Spleen (tissue), 11 donors: Measurements from ENCODE around the gene GRN. TPM values are rescaled to one million over a fixed set of nuclear protein-coding genes. Genes with fewer than 3 reads are reported as not detected.

Experiments
- DNase-seq: peaks from one replicate; pipeline ENCODE4 v3.0.0-alpha.2; 2020
- H3K27ac ChIP-seq, 8 donors: fragments of 200-600 bp; sonication (generic) in 7 of 8; 1 replicate in 4 of 8; 2 replicates in 4 of 8; pipeline versions ENCODE4 v1.5.0 to v1.8.0; 2016 to 2021; ENCODE audit warnings: inconsistent platforms in 4 of 8, mild to moderate bottlenecking in 4 of 8, moderate library complexity in 1 of 8
- H3K27me3 ChIP-seq, 7 donors: fragments of 200-600 bp; sonication (generic) in 6 of 7; replicated peaks in 1 of 7; 1 replicate in 4 of 7; 2 replicates in 3 of 7; pipeline versions ENCODE4 v1.5.0 to v1.8.0; 2016 to 2021; ENCODE audit warnings: inconsistent platforms in 3 of 7, mild to moderate bottlenecking in 1 of 7
- H3K36me3 ChIP-seq, 6 donors: fragments of 200-600 bp; sonication (generic) in 5 of 6; 1 replicate in 4 of 6; 2 replicates in 2 of 6; pipeline versions ENCODE4 v1.5.0 to v1.8.0; 2016 to 2021; ENCODE audit warnings: inconsistent platforms in 2 of 6
- H3K4me1 ChIP-seq, 6 donors: fragments of 200-600 bp; sonication (generic) in 5 of 6; 1 replicate in 3 of 6; 2 replicates in 3 of 6; pipeline versions ENCODE4 v1.5.0 to v1.8.0; 2016 to 2021; ENCODE audit warnings: inconsistent platforms in 3 of 6
- H3K4me3 ChIP-seq, 8 donors: fragments of 200-600 bp; sonication (generic) in 7 of 8; 1 replicate in 4 of 8; 2 replicates in 4 of 8; pipeline versions ENCODE4 v1.5.0 to v1.8.0; 2016 to 2021; ENCODE audit warnings: inconsistent platforms in 4 of 8, mild to moderate bottlenecking in 4 of 8, moderate library complexity in 2 of 8
- H3K9me3 ChIP-seq, 8 donors: fragments of 200-600 bp; sonication (generic) in 7 of 8; 1 replicate in 4 of 8; 2 replicates in 4 of 8; pipeline versions ENCODE4 v1.5.0 to v1.8.0; 2016 to 2021; ENCODE audit warnings: inconsistent platforms in 4 of 8
- CTCF ChIP-seq, 11 experiments: fragments of 200-600 bp in 7 of 11; fragments of 450-650 bp in 4 of 11; sonication (generic) in 4 of 11; IDR thresholded peaks in 8 of 11; conservative IDR thresholded peaks in 3 of 11; 1 replicate in 7 of 11; 2 replicates in 4 of 11; pipeline versions ENCODE4 v1.4.0 to v1.8.0; 2016 to 2021; ENCODE audit warnings: antibody characterized with exemption in 11 of 11, inconsistent platforms in 4 of 11, mild to moderate bottlenecking in 1 of 11
- POLR2A ChIP-seq, 3 donors: fragments of 450-650 bp; IDR thresholded peaks; one replicate each; pipeline ENCODE4 v1.5.1; 2017; ENCODE audit warnings: antibody characterized with exemption in 3 of 3, mild to moderate bottlenecking in 1 of 3
- POLR2AphosphoS5 ChIP-seq, 3 donors: sonication (generic); formaldehyde crosslinking; IDR thresholded peaks; one replicate each; pipeline ENCODE4 v1.5.1; 2017; ENCODE audit warnings: antibody characterized with exemption in 3 of 3
- whole genome bisulfite sequencing, 5 donors: extraction: QIAGEN DNeasy Blood & Tissue Kit in 3 of 5; methylation state at CpG; one replicate each; pipeline versions ENCODE4 v1.1.5 to v1.1.7; 2013 to 2018; 5-methylcytosine and 5-hydroxymethylcytosine counted together
- intact Hi-C: fragments of 100-400 bp; cut with DNase I; formaldehyde crosslinking; loops from one replicate; pipeline ENCODE4 v1.15.0; 2023; ENCODE audit warnings: low total_unique reads
- polyA plus RNA-seq, 3 donors: library from polyadenylated mRNA; stranded (reverse); fragments of 200-250 nt; gene quantifications; one replicate each; pipeline ENCODE4 v1.2.1, GENCODE V29; 2013
- total RNA-seq, 7 donors: library from RNA; depleted of rRNA in 3 of 7; stranded (reverse); fragments of >200 nt in 3 of 7; fragmentation: NEBNext Ultra II Directional in 4 of 7; extraction: Animal tissue kit (Norgen Biotek cat#: 25700) in 4 of 7; gene quantifications; one replicate each; pipeline versions ENCODE4 v1.1.0 to v1.2.1, GENCODE V29; 2016 to 2021
- donor health status: healthy with polysubstance abuse.
- donor health status: DM: no; HTN: no; CAD: no; lungs with moderate emphysema.
- donor health status: DM: no; HTN: no; CAD: no.
- donor health status: Bipolar disorder and iron deficiency.
- donor health status: healthy.
- donor health status: DM: no; HTN: no; CAD: no.
- donor health status: DM: yes; HTN: yes; CAD: no.

GRN gene
- total and polyA plus RNA-seq, 10 donors: 135 to 896 (median 512) TPM

- Histone ChIP-seq H3K4me1 (peaks cover 4 to 40% (median 18%) of the 10 kb centered on the region in 6 donors), H3K36me3 (no peaks in the 10 kb centered on the region), H3K4me3 (no peak overlapping the region), H3K9me3 (no peaks in the 10 kb centered on the region), H3K27me3 (peaks cover 0 to 44% (median 16%) of the 10 kb centered on the region in 7 donors), H3K27ac (no peak overlapping the region)
- 53 to 78% (median 61%) methylated on average over 3 to 6 of the region's 6 CpGs for WGBS, 5 donors
- DNase-seq: no peak
- TF ChIP-seq POLR2A (IDR thresholded peaks at IDR 0.05): no peak
- TF ChIP-seq CTCF (IDR thresholded peaks at IDR 0.05 in 8 of 11, conservative IDR thresholded peaks at IDR 0.05 in 3 of 11): no peak
- TF ChIP-seq POLR2AphosphoS5 (IDR thresholded peaks at IDR 0.05): no peak
- intact Hi-C loops: no loop called here
These were observed 13.9 kb downstream of the GRN start for GRCh38 chr17:44359006-44359405.

- 83 to 95% (median 91%) methylated on average over 11 to 14 of the region's 14 CpGs for WGBS, 5 donors
- no peak for TF ChIP-seq CTCF (IDR thresholded peaks at IDR 0.05 in 8 of 11, conservative IDR thresholded peaks at IDR 0.05 in 3 of 11)
- TF ChIP-seq POLR2A (IDR thresholded peaks at IDR 0.05): no peak
- no peak for TF ChIP-seq POLR2AphosphoS5 (IDR thresholded peaks at IDR 0.05)
- Histone ChIP-seq H3K27ac (no peak overlapping the region), H3K4me1 (peaks cover 4 to 41% (median 19%) of the 10 kb centered on the region in 6 donors), H3K36me3 (no peaks in the 10 kb centered on the region), H3K9me3 (no peaks in the 10 kb centered on the region), H3K4me3 (no peak overlapping the region), H3K27me3 (peaks cover 0 to 45% (median 16%) of the 10 kb centered on the region in 7 donors)
- DNase-seq: no peak
- intact Hi-C loops: no loop called here
These were observed 14.5 kb downstream of the GRN start for GRCh38 chr17:44359458-44360143.

- Histone ChIP-seq H3K27ac (no peak overlapping the region), H3K27me3 (peaks cover 0 to 45% (median 16%) of the 10 kb centered on the region in 7 donors), H3K9me3 (no peaks in the 10 kb centered on the region), H3K36me3 (no peaks in the 10 kb centered on the region), H3K4me3 (no peak overlapping the region), H3K4me1 (peaks cover 4 to 37% (median 19%) of the 10 kb centered on the region in 6 donors)
- intact Hi-C loops: no loop called here
- DNase-seq: no peak
- 53 to 71% (median 65%) methylated on average over 6 of the region's 6 CpGs for WGBS, 5 donors
- TF ChIP-seq POLR2A (IDR thresholded peaks at IDR 0.05) (no peak), CTCF (IDR thresholded peaks at IDR 0.05 in 8 of 11, conservative IDR thresholded peaks at IDR 0.05 in 3 of 11) (no peak), POLR2AphosphoS5 (IDR thresholded peaks at IDR 0.05) (no peak)
These were observed 15.0 kb downstream of the GRN start for GRCh38 chr17:44360144-44360533.

GRCh38 chr17:44360826-44361225, 15.7 kb downstream of the GRN start:
- intact Hi-C loops: no loop called here
- no peak for DNase-seq

More at GRCh38 chr17:44360826-44361225, 15.7 kb downstream of the GRN start:
- WGBS, 5 donors: 67 to 84% (median 74%) methylated on average over 5 of the region's 5 CpGs
- no peak overlapping the region for H3K27ac ChIP-seq
- no peaks in the 10 kb centered on the region for H3K9me3 ChIP-seq
- H3K27me3 ChIP-seq: peaks cover 0 to 51% (median 16%) of the 10 kb centered on the region in 7 donors
- H3K4me3 ChIP-seq: no peak overlapping the region
- peaks cover 4 to 37% (median 19%) of the 10 kb centered on the region in 6 donors for H3K4me1 ChIP-seq
- no peaks in the 10 kb centered on the region for H3K36me3 ChIP-seq
- no peak for TF ChIP-seq POLR2A (IDR thresholded peaks at IDR 0.05)
- no peak for TF ChIP-seq POLR2AphosphoS5 (IDR thresholded peaks at IDR 0.05)
- TF ChIP-seq CTCF (IDR thresholded peaks at IDR 0.05 in 8 of 11, conservative IDR thresholded peaks at IDR 0.05 in 3 of 11): no peak
